Pons (tissue), 1 donor: ENCODE measurements around the gene ZAR1.
"Not testable (repeated sequence)": the region's sequence is repeated elsewhere in the genome, so short reads cannot be mapped to it uniquely, and the experiment has no call there.

Source experiments
- DNase-seq: peaks from one replicate; pipeline ENCODE4 v3.0.0-alpha.2; 2016; ENCODE audit warnings: low spot score

ZAR1 gene

GRCh38 chr4:48490012-48490679 lies at the start of gene ZAR1:
Gene ZAR1 (plus strand): TSS chr4:48490252. CDS start chr4:48490292, 40 bp downstream.
- no peak for DNase-seq

DNA sequence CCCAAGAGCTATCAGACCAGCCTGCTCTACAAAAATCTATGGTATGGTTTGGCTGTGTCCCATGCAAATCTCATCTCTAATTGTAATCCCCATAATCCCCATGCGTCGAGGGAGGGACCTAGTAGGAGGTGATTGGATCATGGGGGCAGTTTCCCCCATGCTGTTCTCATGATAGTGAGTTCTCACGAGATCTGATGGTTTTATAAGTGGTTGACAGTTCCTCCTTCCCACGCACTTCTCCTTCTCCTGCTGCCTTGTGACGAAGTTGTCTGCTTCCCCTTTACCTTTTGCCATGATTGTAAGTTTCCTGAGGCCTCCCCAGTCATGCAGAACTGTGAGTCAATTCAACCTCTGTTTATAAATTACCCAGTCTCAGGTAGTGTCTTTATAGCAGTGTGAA lies 49.1 kb upstream of the ZAR1 start:
- DNase-seq, result not testable (repeated sequence)

DNA sequence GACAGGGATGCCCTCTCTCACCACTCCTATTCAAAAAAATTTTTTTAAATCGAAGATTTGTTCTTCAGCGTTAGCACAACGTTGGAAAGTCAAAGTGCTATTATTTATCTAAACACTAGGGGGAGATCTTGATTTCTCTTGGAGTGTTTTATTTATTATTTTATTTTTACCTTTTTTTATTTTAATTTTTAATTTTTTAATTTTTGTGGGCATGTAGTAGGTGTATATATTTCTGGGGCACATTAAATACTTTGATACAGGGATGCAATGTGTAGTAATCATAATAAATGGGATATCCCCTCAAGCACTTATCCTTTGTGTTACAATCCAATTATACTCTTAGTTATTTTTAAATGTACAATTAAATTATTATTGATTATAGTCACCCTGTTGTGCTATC lies 44.3 kb upstream of the ZAR1 start:
- DNase-seq, result peak; percentile 18

DNA sequence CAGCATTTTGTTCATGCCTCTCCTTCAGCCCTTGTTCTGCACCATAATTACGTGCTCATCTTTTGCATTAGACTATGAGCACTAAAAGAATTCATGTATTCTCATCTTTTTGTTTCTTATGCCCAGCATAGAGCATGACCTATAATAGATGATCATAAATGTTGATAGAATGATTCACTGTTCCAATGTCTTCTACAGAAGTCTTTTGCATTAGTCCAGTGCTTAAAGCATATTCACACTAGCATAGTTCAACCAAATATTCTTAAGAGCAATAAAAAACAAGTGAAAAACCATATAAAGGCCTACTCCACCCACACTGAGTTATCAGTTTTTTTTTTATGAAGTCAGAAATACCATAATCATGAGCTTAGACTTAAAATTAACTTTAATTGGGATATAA lies 43.4 kb upstream of the ZAR1 start:
- no peak for DNase-seq

DNA sequence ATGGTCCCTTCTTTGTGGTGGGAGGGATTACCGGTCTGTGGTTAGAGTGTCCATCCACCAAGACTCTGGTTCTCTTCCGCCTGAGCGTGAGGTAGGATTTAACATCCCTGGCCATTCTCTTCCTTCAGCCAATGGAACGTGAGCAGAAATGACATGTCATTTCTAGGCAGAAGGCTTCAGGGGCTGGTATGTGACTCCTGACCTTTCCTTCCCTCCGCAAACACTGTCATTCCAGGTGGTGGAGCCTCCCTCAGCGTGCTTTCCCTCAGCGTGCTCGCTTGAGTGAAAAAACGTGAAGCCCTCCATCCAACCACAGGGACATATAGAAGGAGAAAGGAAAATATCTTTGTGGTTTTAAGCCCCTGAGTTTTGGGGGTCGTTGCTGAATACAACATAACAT lies 40.9 kb upstream of the ZAR1 start:
- DNase-seq, result no peak

GRCh38 chr4:48450740-48451139 lies 39.3 kb upstream of the ZAR1 start:
- no peak for DNase-seq

DNA sequence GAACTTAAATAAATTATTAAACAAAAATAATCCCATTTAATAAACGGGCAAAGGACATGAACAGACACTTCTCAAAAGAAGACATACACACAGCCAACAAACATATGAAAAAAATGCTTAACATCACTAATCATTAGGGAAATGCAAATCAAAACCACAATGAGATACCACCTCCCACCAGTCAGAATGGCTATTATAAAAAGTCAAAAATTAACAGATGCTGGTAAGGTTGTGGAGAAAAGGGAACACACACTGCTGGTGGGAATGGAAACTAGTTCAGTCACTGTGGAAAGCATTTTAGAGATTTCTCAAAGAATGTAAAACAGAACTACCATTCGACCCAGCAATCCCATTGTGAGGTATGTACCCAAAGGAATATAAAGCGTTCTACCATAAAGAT lies 38.4 kb upstream of the ZAR1 start:
- DNase-seq, result not testable (repeated sequence)

GRCh38 chr4:48454591-48454990 lies 35.5 kb upstream of the ZAR1 start:
- DNase-seq, result no peak

DNA sequence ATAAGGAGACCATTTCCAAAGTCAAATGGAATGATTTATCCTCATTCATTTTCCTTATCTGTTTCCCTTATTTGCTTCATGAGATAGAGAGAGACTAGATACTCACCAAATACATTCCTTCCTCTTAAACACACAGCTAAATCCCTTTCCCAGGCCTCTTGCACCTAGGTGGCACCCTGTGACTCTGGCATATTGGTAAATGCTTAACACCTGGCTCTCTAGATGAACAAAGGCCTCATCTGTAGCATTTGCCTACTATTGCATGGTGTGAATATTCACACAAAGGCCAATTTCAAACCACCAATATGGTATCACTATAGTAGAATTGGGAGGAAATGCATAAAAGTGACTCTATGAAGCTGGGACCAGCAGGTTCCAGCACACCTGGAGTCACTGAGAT lies 29.1 kb upstream of the ZAR1 start:
- DNase-seq, result no peak

- DNase-seq, result no peak
These were observed 27.7 kb upstream of the ZAR1 start for GRCh38 chr4:48462363-48462762.

- DNase-seq, result no peak
These were observed 22.6 kb upstream of the ZAR1 start for GRCh38 chr4:48467442-48467841.

- no peak for DNase-seq
These were observed 22.2 kb upstream of the ZAR1 start for GRCh38 chr4:48467891-48468290.

DNA sequence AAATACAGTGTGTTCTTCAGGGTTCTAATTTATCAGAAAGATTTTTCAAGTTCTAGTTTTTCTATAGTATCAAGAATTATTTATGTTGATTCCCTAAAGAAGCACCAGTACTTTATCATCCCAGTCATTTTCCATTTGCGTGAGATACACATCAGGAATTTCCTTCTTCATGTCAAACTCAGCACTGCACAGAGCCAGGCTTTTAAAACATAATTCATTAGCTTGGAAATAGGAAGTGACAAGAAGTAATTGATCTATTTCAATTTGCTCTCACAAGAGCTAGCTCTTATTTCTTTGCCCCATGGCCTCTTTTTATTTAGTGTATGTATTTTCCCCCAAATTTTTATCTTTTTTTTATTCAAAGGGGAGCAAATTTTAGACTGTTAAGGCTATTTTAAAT lies 19.9 kb upstream of the ZAR1 start:
- DNase-seq, result no peak

DNA sequence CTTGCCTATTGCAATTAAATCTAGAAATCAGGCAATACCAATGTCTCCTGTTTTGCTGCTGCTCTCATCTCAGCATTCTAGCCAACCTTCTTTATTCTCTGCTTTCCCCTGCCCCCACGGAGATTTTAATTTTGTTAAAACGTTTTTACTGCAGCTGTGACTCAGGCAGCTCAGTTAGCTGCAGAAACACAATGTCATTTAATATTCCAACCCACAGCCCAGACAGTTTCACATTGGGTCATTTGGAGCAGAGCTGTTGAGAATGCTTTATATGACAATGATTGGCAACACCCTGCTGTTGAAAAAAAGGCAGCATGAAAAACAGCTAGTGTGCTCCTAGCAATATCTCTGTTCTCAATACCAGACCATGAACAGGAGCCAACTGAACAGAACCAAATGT lies 19.5 kb upstream of the ZAR1 start:
- DNase-seq, result peak; percentile 51

DNA sequence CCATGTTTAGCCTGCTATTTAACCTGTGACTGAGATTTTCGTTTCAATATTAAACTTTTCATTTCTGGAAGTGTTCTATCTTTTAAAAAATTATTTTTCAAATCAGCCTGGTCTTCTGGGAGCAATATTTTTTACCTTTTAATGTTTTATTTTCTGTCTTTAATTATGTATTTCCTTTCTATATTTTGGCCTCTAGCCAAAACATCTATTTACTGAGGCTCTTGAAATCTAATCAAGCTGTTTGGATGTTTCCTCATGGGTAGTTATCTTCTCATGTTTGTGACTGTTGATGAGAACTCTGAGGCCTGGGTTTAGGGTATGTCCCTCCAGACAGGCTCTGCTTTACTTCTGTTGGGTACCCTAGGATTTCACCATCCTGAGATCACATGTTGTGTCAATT lies 17.3 kb upstream of the ZAR1 start:
- DNase-seq, result no peak

DNA sequence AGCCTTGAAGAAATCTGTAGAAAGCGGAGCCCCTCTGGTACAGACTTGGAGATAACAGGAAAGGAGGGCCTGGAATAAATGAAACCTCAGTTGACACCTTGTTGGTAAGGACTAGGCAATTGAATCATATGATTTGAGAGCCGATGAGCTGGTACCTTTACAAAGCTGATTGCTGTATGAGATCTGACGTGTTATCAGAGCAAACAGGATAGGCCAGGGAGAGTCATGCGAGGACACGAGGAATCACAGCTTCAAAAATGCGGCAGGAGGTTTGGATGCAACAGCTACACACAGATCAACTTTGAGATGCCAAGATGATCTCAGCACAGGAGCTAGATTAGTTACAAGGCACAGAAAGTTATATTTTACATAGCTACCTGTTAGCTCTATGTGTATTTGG lies 14.3 kb upstream of the ZAR1 start:
- DNase-seq, result no peak

GRCh38 chr4:48478273-48478672 lies 11.8 kb upstream of the ZAR1 start:
- no peak for DNase-seq

DNA sequence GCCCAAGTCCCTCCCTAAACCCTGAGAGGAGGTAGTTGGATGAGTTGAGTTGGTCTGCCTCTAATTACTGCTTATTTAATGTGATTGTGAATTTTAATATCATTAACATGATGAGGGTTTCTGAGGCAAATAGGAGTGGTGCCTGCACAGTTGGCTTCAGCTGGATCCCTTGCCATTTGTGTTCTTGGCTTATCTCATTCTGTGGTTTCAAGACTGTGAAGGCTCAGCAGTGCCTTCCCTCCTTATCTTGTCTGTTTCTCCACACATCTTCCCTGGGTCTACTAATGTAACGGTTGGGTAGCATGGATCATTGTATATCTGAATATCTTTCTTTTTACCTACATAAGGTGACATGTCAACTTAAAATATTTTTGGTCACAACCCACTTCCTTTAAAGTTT lies 8.5 kb upstream of the ZAR1 start:
- DNase-seq, result no peak

- DNase-seq, result no peak
These were observed 6.9 kb upstream of the ZAR1 start, which contains the start of gene SLC10A4 for GRCh38 chr4:48483006-48483776. Gene SLC10A4 (plus strand): TSS chr4:48483343. CDS start chr4:48483562, 219 bp downstream.

GRCh38 chr4:48483777-48484493 lies 6.1 kb upstream of the ZAR1 start:
- DNase-seq, result no peak

DNA sequence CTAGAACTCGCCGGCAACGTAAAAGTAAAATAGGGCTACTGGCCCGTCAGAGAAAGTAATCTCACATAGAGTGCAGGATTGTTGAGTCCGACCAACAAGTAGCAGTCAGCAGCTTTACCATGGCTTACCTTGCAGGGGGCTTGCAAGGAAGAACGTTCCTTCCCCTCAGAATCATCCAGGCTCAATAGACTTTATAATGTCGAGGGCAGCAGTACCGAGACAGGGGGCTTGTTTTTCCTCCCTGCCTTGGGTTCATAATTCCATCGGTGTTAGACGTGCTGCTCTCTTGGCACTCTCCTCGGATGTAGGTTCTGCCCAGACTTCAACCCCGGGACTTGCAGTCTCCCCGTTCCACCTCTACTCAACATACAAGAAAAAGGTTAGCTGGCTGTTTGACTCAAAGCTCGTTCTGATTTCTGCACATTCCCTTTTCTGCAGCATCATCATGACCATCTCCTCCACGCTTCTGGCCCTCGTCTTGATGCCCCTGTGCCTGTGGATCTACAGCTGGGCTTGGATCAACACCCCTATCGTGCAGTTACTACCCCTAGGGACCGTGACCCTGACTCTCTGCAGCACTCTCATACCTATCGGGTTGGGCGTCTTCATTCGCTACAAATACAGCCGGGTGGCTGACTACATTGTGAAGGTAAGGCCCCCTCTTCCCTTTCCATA lies 5.4 kb upstream of the ZAR1 start:
- no peak for DNase-seq

GRCh38 chr4:48489683-48490011 lies 405 bp upstream of the ZAR1 start:
- no peak for DNase-seq
